NCI-H774 (cell line): Measurements from ENCODE around the gene ANKRD17.
"Not testable (repeated sequence)": the region's sequence is repeated elsewhere in the genome, so short reads cannot be mapped to it uniquely, and the experiment has no call there.

ENCODE experiments used
- DNase-seq: peaks from one replicate; lab custom pipeline; 2025; lab: John Stamatoyannopoulos, UW

Gene ANKRD17

GRCh38 chr4:73258686-73259570, at the start of gene ANKRD17:
Gene ANKRD17, minus strand, starts transcription at chr4:73258798. Its CDS starts 130 bp downstream, at chr4:73258668.
- DNase-seq = peak; percentile 88

GRCh38 chr4:73308286-73308685, 49.7 kb upstream of the ANKRD17 start:
- no peak for DNase-seq

- no peak for DNase-seq
Observed at GRCh38 chr4:73303711-73304110, 45.1 kb upstream of the ANKRD17 start.

GRCh38 chr4:73299548-73300280, 41.1 kb upstream of the ANKRD17 start:
- no peak for DNase-seq

GRCh38 chr4:73292661-73293060, 34.1 kb upstream of the ANKRD17 start:
- DNase-seq = not testable (repeated sequence)

GRCh38 chr4:73281982-73282381, 23.4 kb upstream of the ANKRD17 start:
- no peak for DNase-seq

- no peak for DNase-seq
Observed at GRCh38 chr4:73281396-73281795, 22.8 kb upstream of the ANKRD17 start.

- DNase-seq = no peak
Observed at GRCh38 chr4:73277201-73277600, 18.6 kb upstream of the ANKRD17 start.

- peak; percentile 39 for DNase-seq
Observed at GRCh38 chr4:73275318-73275654, 16.7 kb upstream of the ANKRD17 start.

- DNase-seq = no peak
Observed at GRCh38 chr4:73272816-73273215, 14.2 kb upstream of the ANKRD17 start.

- DNase-seq = no peak
Observed at GRCh38 chr4:73267050-73267449, 8.5 kb upstream of the ANKRD17 start.

GRCh38 chr4:73259571-73260090, 1.0 kb upstream of the ANKRD17 start:
- DNase-seq = no peak

GRCh38 chr4:73258436-73258685, 237 bp downstream of the ANKRD17 start:
- no peak for DNase-seq

- no peak for DNase-seq
Observed at GRCh38 chr4:73257651-73258435, 755 bp downstream of the ANKRD17 start.

- peak; percentile 35 for DNase-seq
Observed at GRCh38 chr4:73257234-73257633, 1.4 kb downstream of the ANKRD17 start.

- not testable (repeated sequence) for DNase-seq
Observed at GRCh38 chr4:73255847-73256246, 2.8 kb downstream of the ANKRD17 start.

- no peak for DNase-seq
Observed at GRCh38 chr4:73252001-73252400, 6.6 kb downstream of the ANKRD17 start.

GRCh38 chr4:73251384-73251783, 7.2 kb downstream of the ANKRD17 start:
- DNase-seq = no peak

- no peak for DNase-seq
Observed at GRCh38 chr4:73250642-73251041, 8.0 kb downstream of the ANKRD17 start.

GRCh38 chr4:73248821-73249220, 9.8 kb downstream of the ANKRD17 start:
- DNase-seq = no peak

GRCh38 chr4:73248416-73248815, 10.2 kb downstream of the ANKRD17 start:
- no peak for DNase-seq

GRCh38 chr4:73247100-73247499, 11.5 kb downstream of the ANKRD17 start:
- DNase-seq = no peak

- DNase-seq = no peak
Observed at GRCh38 chr4:73245955-73246354, 12.6 kb downstream of the ANKRD17 start.
